GM23338 (cell line): Measurements from ENCODE around the gene MTCL1.

Source experiments
- EZH2 ChIP-seq: fragments of 200-600 bp; sonication (generic); IDR thresholded peaks from one replicate; pipeline ENCODE4 v1.8.0; 2017; ENCODE audit warnings: antibody characterized with exemption, mild to moderate bottlenecking, low read depth; ENCODE audit not compliant: unreplicated experiment
- EZH2phosphoT487 ChIP-seq: fragments of 200-600 bp; sonication (generic); IDR thresholded peaks from one replicate; pipeline ENCODE4 v1.8.1; 2018; ENCODE audit warnings: antibody characterized with exemption; ENCODE audit not compliant: unreplicated experiment
- JUNB ChIP-seq: IDR thresholded peaks from one replicate; pipeline ENCODE4 v1.6.1; 2016; ENCODE audit warnings: antibody characterized with exemption; ENCODE audit not compliant: unreplicated experiment
- POLR2AphosphoS5 ChIP-seq: IDR thresholded peaks from 2 replicates; pipeline ENCODE4 v1.6.1; 2016; ENCODE audit warnings: antibody characterized with exemption, low read depth
- ZNF114 ChIP-seq: fragments of 250-450 bp; sonication (Bioruptor Pico); IDR thresholded peaks from 2 replicates; pipeline ENCODE4 v1.5.0; 2020; ENCODE audit warnings: mild to moderate bottlenecking, moderate library complexity
- TF ChIP-seq, protein P1 (sequence below), 2 experiments: fragments of 200-600 bp in 1 of 2; sonication (generic) in 1 of 2; conservative IDR thresholded peaks; 2 replicates each; pipeline versions ENCODE4 v1.5.1 to v1.6.1; 2016 to 2017; ENCODE audit warnings: antibody characterized with exemption in 2 of 2, low read depth in 2 of 2, mild to moderate bottlenecking in 2 of 2, moderate library complexity in 1 of 2
- TF ChIP-seq, protein P2 (sequence below): IDR thresholded peaks from one replicate; pipeline ENCODE4 v1.6.1; 2018; ENCODE audit warnings: antibody characterized with exemption; ENCODE audit not compliant: unreplicated experiment

DNA sequence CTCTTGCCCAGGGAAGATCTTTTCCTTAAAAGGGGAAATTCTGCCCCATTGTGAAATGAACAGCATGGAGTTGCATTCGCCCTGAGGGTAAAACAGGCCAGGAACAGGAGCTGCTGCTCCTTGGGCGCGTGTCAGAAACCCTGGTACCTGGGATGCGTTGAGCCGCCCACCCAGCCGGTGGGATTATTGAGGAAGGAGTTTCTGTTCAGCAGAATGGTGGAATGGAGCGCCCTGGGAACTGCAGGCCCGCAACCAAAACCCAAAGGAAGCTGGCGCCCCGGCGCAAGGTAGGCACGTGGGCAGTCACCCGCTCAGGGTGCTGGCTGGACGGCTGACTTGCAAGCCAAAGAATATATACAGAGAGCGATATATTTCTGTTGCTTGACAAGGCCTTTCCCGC, 73.5 kb downstream of the MTCL1 start:
- TF ChIP-seq, protein P1, sequence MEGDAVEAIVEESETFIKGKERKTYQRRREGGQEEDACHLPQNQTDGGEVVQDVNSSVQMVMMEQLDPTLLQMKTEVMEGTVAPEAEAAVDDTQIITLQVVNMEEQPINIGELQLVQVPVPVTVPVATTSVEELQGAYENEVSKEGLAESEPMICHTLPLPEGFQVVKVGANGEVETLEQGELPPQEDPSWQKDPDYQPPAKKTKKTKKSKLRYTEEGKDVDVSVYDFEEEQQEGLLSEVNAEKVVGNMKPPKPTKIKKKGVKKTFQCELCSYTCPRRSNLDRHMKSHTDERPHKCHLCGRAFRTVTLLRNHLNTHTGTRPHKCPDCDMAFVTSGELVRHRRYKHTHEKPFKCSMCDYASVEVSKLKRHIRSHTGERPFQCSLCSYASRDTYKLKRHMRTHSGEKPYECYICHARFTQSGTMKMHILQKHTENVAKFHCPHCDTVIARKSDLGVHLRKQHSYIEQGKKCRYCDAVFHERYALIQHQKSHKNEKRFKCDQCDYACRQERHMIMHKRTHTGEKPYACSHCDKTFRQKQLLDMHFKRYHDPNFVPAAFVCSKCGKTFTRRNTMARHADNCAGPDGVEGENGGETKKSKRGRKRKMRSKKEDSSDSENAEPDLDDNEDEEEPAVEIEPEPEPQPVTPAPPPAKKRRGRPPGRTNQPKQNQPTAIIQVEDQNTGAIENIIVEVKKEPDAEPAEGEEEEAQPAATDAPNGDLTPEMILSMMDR (conservative IDR thresholded peaks at IDR 0.05; ENCODE audit: low read depth in 2 of 2) = no peak
- TF ChIP-seq, protein P2, sequence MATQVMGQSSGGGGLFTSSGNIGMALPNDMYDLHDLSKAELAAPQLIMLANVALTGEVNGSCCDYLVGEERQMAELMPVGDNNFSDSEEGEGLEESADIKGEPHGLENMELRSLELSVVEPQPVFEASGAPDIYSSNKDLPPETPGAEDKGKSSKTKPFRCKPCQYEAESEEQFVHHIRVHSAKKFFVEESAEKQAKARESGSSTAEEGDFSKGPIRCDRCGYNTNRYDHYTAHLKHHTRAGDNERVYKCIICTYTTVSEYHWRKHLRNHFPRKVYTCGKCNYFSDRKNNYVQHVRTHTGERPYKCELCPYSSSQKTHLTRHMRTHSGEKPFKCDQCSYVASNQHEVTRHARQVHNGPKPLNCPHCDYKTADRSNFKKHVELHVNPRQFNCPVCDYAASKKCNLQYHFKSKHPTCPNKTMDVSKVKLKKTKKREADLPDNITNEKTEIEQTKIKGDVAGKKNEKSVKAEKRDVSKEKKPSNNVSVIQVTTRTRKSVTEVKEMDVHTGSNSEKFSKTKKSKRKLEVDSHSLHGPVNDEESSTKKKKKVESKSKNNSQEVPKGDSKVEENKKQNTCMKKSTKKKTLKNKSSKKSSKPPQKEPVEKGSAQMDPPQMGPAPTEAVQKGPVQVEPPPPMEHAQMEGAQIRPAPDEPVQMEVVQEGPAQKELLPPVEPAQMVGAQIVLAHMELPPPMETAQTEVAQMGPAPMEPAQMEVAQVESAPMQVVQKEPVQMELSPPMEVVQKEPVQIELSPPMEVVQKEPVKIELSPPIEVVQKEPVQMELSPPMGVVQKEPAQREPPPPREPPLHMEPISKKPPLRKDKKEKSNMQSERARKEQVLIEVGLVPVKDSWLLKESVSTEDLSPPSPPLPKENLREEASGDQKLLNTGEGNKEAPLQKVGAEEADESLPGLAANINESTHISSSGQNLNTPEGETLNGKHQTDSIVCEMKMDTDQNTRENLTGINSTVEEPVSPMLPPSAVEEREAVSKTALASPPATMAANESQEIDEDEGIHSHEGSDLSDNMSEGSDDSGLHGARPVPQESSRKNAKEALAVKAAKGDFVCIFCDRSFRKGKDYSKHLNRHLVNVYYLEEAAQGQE = no peak
- TF ChIP-seq EZH2phosphoT487 (no peak), EZH2 (no peak), POLR2AphosphoS5 (no peak), JUNB (no peak), ZNF114 (CRISPR knock-in tag) (no peak)
